Esophagus mucosa (tissue), 1 donor: ENCODE measurements around the gene PTGER1. TPM values are rescaled to one million over a fixed set of nuclear protein-coding genes. Genes with fewer than 3 reads are reported as not detected.
"Not testable (repeated sequence)": the region's sequence is repeated elsewhere in the genome, so short reads cannot be mapped to it uniquely, and the experiment has no call there.

Experiments
- ATAC-seq: fragments of 200-7000 bp; cut with Tn5 transposase; one replicate; pipeline ENCODE4 v1.9.1; 2020
- total RNA-seq: library from RNA; stranded (reverse); gene quantifications from one replicate; pipeline ENCODE4 v1.2.4, GENCODE V29; 2023
- donor health status: DM: yes; HTN: yes; CAD: no.

The PTGER1 gene
- total RNA-seq, 1 donor from 2014 or later, result 0.44 TPM

DNA sequence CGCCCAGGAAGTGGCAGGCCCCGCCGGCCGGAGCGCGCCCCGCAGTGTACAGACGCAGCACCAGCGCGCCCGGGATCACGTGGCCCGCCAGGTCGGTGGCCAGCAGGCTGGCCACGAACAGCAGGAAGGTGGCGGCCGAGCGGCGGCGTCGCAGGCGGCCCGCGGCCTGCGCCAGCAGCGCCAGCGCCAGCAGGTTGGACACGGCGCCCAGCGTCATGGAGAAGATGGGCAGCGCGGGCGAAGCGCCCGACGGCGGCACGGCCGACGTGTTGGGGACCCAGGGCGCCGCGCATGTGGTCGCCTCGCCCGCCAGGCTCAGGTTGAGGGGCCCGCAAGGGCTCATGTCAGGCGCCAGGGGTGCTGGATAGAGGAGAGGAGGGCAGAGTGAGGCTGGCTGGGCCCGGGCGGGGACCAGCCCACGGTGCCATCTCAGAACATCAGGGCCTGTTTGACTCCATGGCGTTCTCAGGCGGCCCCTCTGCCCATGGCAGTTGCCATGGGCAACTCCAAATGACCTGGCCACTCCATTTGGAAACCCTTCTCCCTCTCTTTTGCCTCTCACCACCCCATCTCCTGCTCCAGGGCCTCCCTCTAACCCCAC is 1.1 kb downstream of the PTGER1 start:
- ATAC-seq, result no peak

DNA sequence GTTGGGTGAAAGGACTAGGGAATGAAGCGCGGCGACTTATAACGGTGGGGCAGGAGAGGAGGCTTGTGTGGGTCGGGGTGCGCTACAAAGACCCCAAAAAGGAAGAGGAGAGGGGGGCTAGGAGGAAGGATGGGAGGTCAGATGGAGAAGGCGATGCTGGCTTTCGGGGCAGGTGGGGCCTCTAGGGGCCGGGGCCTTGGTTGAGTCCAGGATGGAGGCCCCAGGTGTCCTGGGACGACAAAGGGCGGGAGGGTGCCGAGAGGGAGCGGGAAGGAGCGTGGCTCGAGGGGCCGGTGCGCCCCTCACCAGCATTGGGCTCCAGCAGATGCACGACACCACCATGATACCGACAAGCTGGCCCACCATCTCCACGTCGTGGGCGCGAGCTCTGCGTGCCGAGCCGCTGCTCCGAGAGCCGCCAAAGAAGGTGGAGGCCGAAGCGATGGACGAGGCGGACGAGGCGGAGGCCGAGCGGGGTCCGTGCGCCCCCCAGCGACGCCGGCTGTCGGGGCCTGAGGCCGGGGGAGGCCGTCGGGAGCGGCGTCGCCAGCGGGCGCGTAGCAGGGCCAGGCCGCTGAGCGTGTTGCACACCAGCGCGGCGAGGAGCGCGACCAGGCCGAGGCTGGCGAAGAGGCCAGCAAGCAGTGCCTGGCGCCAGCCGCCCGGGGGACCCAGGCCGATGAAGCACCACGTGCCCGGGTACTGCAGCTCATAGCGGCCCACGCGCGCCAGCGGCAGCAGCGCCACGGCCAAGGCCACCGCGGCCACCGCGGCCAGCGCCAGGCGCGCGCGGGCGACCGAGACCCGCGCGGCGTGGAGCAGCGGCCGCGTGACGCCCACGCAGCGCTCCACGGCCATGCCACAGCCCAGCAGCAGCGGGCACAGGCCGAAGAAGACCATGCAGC is 1.8 kb downstream of the PTGER1 start:
- no peak for ATAC-seq

GRCh38 chr19:14472202-14472938 is 2.8 kb downstream of the PTGER1 start:
- peak; percentile 26 for ATAC-seq

DNA sequence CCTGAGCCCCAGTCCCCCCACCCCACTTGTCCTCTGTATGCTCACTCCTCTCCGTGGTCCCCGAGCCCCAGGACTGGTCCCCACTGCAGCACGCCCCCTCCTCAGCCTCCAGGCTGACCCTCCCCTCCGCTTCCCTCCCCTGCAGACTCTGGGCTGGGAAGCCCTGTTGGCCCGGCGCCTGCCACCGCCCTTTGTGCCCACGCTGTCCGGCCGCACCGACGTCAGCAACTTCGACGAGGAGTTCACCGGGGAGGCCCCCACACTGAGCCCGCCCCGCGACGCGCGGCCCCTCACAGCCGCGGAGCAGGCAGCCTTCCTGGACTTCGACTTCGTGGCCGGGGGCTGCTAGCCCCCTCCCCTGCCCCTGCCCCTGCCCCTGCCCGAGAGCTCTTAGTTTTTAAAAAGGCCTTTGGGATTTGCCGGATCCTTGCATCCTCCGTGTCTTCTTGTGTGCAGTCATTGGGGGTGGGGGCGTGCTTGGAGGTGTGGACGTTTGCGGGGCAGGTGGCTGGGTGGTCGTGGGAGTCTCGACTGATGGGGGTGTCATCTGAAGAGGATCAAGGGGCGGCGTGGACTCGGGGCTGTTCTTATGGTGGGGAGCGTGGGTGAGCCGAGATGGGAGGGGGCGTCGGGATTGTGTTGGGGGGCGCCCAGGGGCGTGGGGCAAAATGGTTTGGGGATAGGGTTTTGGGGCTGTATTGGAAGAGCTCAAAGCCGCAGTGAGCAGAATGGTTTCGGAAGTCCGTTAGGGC is 3.5 kb downstream of the PTGER1 start:
- no peak for ATAC-seq

GRCh38 chr19:14470031-14470876 is 4.9 kb downstream of the PTGER1 start:
- ATAC-seq, result no peak

DNA sequence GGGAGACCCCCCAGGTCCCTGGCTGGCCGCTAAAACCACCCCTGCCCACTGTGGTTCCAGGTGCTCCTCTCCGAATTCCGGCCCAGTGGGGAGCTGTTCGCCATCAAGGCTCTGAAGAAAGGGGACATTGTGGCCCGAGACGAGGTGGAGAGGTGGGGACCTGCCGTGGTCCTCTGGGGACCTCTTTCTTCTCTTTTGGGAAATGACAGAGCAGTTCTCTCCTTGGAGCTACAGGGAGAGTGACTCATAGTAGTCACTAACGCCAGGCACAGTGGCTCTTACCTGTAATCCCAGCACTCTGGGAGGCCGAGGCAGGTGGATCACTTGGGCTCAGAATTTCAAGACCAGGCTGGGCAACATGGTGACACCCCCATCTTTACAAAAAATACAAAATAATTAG is 7.3 kb downstream of the PTGER1 start:
- ATAC-seq, result peak; percentile 24

DNA sequence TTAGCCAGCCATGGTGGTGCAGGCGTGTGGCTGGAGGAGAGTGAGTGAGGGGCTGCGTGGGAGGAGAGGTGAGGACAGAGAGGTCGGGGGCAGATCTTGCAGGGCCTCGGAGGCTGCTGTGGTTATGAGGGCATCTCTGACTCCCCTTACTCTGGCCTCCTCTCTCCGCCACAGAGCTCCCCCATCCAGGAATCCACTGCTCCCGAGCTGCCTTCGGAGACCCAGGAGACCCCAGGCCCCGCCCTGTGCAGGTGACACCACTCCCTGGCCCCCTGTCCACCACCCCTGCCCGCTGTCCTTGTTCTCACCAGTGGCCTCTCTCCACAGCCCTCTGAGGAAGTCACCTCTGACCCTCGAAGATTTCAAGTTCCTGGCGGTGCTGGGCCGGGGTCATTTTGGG is 7.8 kb downstream of the PTGER1 start:
- ATAC-seq, result no peak

GRCh38 chr19:14463747-14464146 is 11.4 kb downstream of the PTGER1 start:
- ATAC-seq, result peak; percentile 7

- ATAC-seq, result not testable (repeated sequence)
Observed at GRCh38 chr19:14462401-14462800, 12.8 kb downstream of the PTGER1 start.

GRCh38 chr19:14460935-14461334 is 14.2 kb downstream of the PTGER1 start:
- ATAC-seq, result no peak

GRCh38 chr19:14459703-14460102 is 15.5 kb downstream of the PTGER1 start:
- no peak for ATAC-seq

GRCh38 chr19:14452303-14452702 is 22.9 kb downstream of the PTGER1 start:
- not testable (repeated sequence) for ATAC-seq

GRCh38 chr19:14450876-14451275 is 24.3 kb downstream of the PTGER1 start:
- no peak for ATAC-seq

DNA sequence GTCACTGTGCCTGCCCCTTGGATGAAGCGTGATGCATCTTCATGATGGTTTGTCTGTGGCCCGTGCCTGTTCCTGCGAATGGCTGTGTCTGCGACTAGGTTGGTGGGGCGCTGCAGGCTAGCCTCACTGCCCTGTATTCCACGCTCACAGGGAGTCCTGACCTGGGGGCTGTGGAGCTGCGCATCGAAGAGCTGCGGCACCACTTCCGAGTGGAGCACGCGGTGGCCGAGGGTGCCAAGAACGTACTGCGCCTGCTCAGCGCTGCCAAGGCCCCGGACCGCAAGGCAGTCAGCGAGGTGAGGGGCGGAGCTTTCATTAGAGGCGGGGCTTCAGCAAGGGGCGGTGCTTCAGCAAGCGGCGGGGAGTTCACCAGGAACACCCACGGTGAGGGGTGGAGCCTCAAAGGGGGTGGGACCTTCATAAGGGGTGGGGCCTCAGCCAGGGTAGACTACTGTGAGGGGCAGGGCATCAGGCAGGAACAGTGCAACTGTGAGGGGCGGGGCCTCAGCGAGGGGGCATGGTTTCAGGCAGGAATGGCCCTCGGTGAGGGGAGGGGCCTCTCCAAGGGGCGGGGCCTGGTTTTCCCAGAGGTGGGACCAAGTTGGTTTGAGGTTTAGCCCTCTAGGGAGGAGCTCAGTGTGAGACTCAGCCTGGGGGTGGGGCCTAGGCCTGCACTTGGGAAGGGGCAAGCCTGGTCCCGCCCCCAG is 24.8 kb downstream of the PTGER1 start:
- peak; percentile 22 for ATAC-seq

- peak; percentile 80 for ATAC-seq
Observed at GRCh38 chr19:14449321-14449720, 25.8 kb downstream of the PTGER1 start.

DNA sequence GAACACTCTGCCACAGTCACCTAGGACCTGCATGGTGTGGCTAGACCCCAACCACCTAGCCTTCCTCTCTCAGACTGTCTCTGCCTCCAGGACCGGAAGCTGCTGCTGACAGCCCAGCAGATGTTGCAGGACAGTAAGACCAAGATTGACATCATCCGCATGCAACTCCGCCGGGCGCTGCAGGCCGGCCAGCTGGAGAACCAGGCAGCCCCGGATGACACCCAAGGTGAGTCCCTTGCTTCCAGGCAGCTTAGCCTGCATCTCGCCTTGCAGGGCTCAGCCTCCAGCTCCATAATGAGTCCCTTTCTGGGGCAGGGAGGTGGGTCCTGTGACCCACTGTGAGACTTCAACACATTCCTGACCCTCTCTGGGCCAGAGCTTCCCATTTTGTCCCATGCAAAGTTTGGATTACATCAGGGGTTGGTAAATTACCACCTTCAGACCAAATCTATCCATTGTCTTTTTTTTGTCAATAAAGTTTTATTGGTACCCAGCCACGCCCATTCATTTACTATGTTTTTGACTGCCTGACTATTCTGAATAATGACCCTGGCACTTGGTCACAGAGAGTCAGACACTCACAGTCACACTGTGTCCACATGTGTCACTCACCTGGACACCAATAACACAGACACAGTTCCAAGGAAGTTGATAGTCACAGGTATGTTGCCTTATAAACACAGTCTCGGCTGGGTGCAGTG is 28.7 kb downstream of the PTGER1 start:
- no peak for ATAC-seq

DNA sequence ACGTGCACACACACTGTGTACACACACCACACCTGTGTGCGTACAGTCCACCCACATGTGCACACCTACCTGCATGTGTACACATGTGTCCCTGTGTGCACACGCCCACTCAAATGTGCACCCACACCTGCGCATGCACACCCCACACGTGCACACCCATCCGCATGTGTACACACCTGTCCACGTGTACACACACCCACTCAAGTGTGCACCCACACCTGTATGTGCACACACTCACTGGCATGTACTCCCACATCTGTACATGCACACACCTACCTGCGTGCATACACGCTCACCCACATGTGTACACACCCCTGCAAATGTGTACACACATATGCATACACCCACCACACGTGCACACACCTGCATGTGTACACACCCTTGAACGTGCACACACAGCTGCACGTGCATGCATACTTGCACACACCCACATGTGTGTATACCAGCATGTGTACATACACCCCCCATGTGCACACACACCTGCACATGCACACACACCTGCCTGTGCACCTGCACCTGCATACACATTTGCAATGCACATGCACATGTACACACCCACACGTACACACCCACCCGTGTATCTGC is 31.4 kb downstream of the PTGER1 start:
- no peak for ATAC-seq

DNA sequence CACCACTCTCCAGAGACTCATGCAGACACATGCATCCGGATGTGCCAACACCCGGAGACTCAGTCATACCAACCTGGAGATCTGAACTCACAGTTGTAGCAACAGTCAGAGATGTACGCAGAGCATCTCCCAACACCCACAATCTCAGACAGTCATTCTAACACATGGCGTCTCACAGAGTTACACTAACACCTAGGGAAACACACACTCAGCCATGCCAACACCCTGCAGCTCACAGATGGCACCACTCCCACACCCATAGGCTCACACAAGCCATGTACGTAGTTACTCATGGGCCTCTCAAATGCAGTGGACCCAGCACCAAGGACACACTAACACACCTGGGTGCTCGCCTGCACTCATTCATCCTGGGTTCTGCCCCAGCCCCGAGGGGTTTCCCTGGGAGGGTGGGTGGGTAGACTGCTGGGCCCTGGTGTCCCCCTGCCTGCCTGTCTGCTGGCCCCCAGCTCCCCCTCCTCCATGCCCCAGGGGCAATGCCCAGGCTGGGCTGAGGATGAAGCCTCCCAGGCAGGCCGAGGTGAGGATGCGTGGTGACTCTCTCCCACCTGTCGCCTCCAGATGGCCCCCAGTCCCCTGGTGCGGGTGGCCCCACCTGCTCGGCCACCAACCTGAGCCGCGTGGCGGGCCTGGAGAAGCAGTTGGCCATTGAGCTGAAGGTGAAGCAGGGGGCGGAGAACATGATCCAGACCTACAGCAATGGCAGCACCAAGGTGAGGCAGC is 32.1 kb downstream of the PTGER1 start:
- no peak for ATAC-seq
